Activated CD4-positive, CD25-positive, alpha-beta regulatory T cell (primary cell): ENCODE data around the gene PROSER3.

Experiments used
- DNase-seq, 4 experiments: peaks; one replicate each; lab custom pipeline; 2025; lab: John Stamatoyannopoulos, UW

PROSER3 gene

DNA sequence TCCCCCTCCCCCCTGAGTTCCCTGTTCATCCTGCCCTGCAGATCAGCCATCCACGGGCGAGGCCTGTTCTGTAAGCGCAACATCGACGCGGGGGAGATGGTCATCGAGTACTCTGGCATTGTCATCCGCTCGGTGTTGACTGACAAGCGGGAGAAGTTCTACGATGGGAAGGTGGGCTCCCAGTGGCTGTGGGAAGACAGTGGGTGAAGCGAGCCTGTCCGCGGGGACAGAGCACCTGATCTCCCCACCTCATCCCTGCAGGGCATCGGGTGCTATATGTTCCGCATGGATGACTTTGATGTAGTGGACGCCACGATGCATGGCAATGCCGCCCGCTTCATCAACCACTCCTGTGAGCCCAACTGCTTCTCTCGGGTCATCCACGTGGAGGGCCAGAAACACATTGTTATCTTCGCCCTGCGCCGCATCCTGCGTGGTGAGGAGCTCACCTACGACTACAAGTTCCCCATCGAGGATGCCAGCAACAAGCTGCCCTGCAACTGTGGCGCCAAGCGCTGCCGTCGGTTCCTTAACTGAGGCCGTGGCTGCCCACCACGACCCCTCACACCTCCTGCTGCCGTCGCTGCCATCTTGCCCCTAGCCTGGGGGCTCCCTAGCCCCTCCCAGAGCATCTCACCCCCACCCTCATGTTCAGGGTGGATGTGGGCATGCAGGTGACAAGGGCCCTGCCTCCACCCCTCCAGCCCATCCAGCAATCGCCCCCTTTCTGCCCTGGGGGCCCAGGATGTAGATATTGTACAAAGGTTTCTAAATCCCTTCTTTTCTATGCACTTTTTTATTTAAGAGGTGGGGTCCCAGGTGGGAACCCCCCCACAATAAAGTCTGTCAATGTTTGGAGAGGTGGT, 19.7 kb upstream of the PROSER3 start:
- no peak for DNase-seq

GRCh38 chr19:35738887-35739229, 19.1 kb upstream of the PROSER3 start:
- no peak for DNase-seq

DNA sequence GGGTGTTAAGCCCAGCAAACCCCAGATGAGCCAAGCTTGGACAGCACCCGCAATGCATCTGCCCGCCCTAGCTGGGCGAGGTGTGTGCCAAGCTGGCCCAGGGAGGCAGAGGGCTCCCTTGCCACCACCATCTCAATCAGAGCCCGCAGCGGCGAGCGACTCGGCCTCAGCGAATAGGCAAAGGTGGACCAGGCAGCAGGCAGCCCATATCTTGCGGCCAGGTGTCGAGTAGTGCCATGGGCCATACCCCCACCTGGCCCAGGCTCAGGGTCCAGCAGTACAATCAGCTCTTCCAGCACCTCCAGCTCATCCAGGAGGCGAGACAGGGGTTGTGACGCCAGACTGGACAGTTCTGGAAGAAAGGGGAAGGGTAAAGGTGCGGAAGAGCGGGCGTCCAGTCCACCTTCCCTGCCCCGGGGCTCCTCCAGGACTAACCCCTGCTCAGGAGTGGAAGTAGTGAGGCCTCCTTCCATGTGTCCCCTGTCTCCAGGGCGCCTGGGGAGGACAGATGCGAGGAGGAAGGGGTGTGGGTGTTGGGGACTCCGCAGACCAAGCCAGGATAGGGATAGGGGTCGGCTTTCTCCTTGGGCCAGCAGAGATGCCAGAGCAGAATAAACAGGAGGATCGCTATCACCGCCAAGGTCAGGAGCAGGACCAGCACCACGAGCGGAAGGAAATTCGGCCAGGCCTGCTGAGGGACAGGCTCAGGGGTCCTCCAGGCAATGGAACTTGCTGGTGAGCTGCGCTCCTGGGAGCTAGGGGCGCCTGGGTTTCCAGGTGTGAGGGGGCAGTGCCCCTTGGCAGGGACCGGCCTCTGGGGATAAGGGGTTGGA, 18.5 kb upstream of the PROSER3 start:
- no peak for DNase-seq

DNA sequence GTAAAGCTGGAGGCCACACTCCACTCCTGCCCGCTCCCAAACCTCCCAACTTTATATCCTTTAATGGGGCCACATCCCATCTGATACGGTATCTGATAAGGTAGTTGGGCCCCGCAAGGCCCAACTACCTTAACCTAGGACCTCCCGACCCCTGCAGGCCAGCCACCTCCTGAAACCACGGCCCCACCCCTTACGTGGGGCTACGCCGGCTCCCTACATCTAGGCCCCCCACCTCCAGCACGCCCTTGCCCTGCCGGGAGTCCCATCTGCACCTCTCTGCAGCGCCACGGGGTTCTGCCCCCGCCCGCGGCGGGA, 17.9 kb upstream of the PROSER3 start:
- DNase-seq: no peak

DNA sequence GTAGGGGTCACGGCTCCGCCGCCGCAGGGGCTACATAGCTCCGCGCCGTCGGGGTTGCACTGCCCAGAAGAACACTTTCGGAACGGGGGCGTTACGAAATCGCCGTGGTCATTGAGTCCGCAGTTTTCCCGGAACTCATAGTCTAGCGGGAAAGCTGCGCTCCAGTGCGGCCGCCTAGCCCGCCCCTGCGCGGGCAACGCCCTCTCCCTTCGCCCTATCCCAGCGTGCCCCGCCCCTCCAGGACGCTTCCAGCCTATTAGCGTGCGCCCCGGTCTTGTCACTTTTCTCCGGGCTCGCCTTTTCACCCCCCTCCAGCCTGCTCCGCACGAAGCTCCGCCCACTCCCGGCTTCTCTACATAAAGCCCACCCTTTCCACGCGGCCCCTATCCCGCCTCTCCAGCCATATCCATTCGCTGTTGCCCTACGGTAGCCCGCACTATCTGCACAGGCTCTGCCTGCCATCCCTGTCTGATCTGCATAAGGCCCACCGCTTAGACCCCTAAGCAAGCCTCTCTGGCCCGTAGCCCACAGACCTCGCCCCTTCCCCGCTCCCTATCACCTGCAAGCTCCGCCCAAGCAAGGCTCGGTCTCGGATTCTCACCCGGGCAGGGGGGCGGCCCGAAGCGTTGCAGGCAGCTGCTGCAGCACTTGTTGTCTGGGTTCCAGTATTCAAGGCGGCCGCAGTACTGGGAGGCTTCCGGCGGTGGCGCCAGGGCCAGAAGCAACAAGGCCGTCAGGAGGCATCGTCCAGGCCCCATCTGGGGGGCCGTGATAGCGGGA, 17.4 kb upstream of the PROSER3 start:
- peak; percentile 86 to 94 (median 89) for DNase-seq

- DNase-seq: no peak
These were observed 16.8 kb upstream of the PROSER3 start for GRCh38 chr19:35741203-35741515.

- peak; percentile 33 to 44 (median 38) for DNase-seq
These were observed 15.8 kb upstream of the PROSER3 start, which contains the start of gene IGFLR1 for GRCh38 chr19:35742121-35742724. Gene IGFLR1 (minus strand): TSS chr19:35742452. CDS start chr19:35741180, 1,272 bp downstream.

GRCh38 chr19:35743640-35744429, 14.1 kb upstream of the PROSER3 start:
- no peak for DNase-seq

GRCh38 chr19:35744430-35745327, 13.3 kb upstream of the PROSER3 start:
- DNase-seq: peak; percentile 81 to 84 (median 84)

DNA sequence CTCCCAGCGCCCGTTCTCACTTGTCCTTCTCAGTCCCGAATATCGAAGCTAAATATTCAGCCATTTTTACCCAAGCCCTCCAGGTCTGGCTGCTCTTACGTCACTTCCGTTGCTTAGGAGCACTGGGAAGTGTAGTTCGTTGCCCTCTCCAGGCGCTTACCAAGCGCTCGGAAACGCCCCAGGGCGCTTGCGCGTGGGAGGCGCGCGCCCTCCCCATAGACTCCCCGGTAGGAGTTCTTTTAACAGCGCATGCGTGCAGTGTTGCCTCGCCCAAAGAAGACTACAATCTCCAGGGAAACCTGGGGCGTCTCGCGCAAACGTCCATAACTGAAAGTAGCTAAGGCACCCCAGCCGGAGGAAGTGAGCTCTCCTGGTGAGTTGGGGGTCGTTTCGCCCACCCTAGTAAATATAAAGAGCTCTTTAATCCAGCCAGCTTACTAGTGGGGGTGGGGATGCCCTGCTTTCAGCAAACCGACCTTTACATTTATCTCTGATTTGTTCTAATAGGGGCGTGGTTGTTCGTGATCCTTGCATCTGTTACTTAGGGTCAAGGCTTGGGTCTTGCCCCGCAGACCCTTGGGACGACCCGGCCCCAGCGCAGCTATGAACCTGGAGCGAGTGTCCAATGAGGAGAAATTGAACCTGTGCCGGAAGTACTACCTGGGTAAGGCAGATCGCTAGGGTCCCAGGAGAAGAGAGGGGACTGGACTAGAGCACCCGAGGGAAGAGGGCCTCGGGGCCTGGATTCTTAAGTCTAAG, 12.5 kb upstream of the PROSER3 start, which contains the start of the genes PSENEN and U2AF1L4:
PSENEN (plus strand) TSS at position 324 of the 759 bp plus-strand sequence; CDS start at position 604, 280 bp downstream.
U2AF1L4 (minus strand) TSS at position 91 of the 759 bp plus-strand sequence; CDS start at position 64, 27 bp downstream.
- peak; percentile 83 to 95 (median 89) for DNase-seq

GRCh38 chr19:35746087-35746462, 11.9 kb upstream of the PROSER3 start:
- DNase-seq: no peak

GRCh38 chr19:35746531-35746930, 11.4 kb upstream of the PROSER3 start:
- no peak for DNase-seq

GRCh38 chr19:35748106-35749020, 9.6 kb upstream of the PROSER3 start, which contains the start of gene LIN37:
Gene LIN37 (plus strand): TSS chr19:35748576. CDS start chr19:35748725, 149 bp downstream.
- peak; percentile 89 to 97 (median 96) for DNase-seq

GRCh38 chr19:35750167-35750566, 7.8 kb upstream of the PROSER3 start:
- no peak for DNase-seq

DNA sequence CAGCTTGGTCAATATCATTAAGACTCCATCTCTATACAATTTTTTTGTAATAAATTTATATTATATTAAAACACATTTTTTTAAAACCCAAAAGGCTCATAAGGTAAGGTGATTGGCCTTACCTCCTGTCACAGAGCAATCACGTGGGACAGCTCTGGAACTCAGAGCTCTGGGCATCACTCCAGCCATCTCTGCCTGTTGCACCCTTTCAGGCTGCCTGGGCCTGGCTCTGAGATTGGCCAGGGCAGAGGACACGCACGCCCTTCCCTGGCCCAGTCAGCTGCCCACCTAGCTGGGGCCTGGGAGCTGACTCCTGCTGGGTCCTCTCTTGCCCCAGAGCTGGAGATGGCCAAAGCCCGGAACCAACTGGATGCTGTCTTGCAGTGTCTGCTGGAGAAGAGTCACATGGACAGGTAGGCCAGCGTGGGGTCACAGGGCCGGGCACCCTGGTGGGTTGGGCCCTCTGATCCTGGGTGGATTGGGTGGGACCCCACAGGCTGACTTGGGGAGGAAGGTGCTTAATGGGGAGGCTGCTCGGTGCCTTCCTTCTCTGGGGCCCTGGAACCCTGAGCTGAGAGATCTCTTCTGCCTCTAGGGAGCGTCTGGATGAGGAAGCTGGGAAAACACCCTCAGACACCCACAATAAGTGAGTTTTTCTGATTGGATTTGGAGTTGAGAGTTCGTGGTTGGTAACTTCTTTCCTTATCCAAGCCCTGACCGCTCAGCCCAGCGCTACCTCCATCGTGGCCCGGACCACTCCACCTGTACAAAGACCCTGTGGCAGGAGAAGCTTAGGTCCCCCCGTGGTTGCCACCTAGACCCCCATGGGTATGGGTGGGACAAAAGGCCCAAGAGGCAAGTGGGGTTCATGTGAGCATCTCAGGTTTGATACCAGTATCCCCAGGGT, 5.9 kb upstream of the PROSER3 start:
- no peak for DNase-seq

DNA sequence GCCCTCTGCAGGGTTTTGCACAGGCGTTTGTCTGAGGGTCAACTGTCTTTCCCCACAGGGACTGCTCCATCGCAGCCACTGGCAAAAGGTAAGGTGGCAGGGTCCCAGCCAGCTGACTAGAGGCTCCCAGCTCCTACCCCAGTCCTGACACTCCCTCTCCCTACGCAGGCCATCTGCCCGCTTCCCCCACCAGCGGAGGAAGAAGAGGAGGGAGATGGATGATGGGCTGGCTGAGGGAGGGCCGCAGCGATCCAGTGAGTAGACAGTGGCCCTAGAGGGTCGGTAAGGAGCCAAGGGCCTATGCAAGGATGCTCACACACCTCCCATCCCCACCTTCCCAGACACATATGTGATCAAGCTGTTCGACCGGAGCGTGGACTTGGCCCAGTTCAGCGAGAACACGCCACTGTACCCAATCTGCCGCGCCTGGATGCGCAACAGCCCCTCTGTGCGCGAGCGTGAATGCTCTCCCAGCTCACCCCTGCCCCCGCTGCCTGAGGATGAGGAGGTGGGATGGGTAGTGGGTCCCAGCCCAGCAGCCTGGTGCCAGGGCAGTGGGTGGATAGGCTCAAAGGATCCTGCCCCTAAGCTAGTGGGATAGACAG, 5.1 kb upstream of the PROSER3 start:
- DNase-seq: no peak
